Thyroid gland (tissue), 4 donors: ENCODE results near the gene RPS15. TPM values are rescaled to one million over a fixed set of nuclear protein-coding genes. Genes with fewer than 3 reads are reported as not detected.
"Not testable (repeated sequence)": the region's sequence is repeated elsewhere in the genome, so short reads cannot be mapped to it uniquely, and the experiment has no call there.

Experiments used
- DNase-seq, 2 donors: peaks; one replicate each; pipeline ENCODE4 v3.0.0-alpha.2; 2019
- H3K27ac ChIP-seq, 3 donors: fragments of 200-600 bp; sonication (generic); 1 replicate in 2 of 3; 2 replicates in 1 of 3; pipeline ENCODE4 v1.5.1; 2016 to 2019; ENCODE audit warnings: mild to moderate bottlenecking in 1 of 3, moderate library complexity in 1 of 3
- H3K27me3 ChIP-seq: fragments of 200-600 bp; sonication (generic); one replicate; pipeline ENCODE4 v1.5.1; 2019
- H3K36me3 ChIP-seq, 2 donors: fragments of 200-600 bp; sonication (generic); one replicate each; pipeline ENCODE4 v1.5.1; 2016 to 2019
- H3K4me1 ChIP-seq, 2 donors: fragments of 200-600 bp; sonication (generic); one replicate each; pipeline ENCODE4 v1.5.1; 2017 to 2019
- H3K4me3 ChIP-seq, 3 donors: fragments of 200-600 bp; sonication (generic); replicated peaks in 1 of 3; 1 replicate in 2 of 3; 2 replicates in 1 of 3; pipeline ENCODE4 v1.5.1; 2016; ENCODE audit warnings: mild to moderate bottlenecking in 1 of 3
- H3K9me3 ChIP-seq: fragments of 200-600 bp; sonication (generic); one replicate; pipeline ENCODE4 v1.5.1; 2017
- POLR2A ChIP-seq, 2 donors: fragments of 450-650 bp; IDR thresholded peaks; one replicate each; pipeline ENCODE4 v1.6.1; 2017; ENCODE audit warnings: antibody characterized with exemption in 2 of 2, mild to moderate bottlenecking in 2 of 2, moderate library complexity in 1 of 2
- WGBS, 2 donors: methylation state at CpG; one replicate each; pipeline ENCODE4 v1.1.5; 2017; 5-methylcytosine and 5-hydroxymethylcytosine counted together
- intact Hi-C: fragments of 100-400 bp; cut with DNase I; formaldehyde crosslinking; loops from one replicate; pipeline ENCODE4 v1.15.1; 2023
- total RNA-seq, 4 donors: library from RNA; depleted of rRNA; stranded (reverse); fragments of >200 nt; gene quantifications; one replicate each; pipeline ENCODE4 v1.2.3, GENCODE V29; 2016
- TF ChIP-seq, protein P1 (sequence below), 6 experiments: fragments of 200-600 bp in 3 of 6; fragments of 450-650 bp in 3 of 6; sonication (generic) in 3 of 6; IDR thresholded peaks; one replicate each; pipeline ENCODE4 v1.5.1; 2016 to 2019; ENCODE audit warnings: antibody characterized with exemption in 6 of 6, mild to moderate bottlenecking in 2 of 6, inconsistent platforms in 1 of 6, moderate library complexity in 1 of 6

The RPS15 gene
- total RNA-seq, 4 donors from 2014 or later = 1,760 to 2,977 (median 2,488) TPM

GRCh38 chr19:1434577-1435060 lies 3.6 kb upstream of the RPS15 start:
- Histone ChIP-seq H3K4me1 (peaks cover 9% of the 10 kb centered on the region in 2 donors), H3K36me3 (peaks cover 46 to 52% of the 10 kb centered on the region in 2 donors), H3K27me3 (no peaks in the 10 kb centered on the region), H3K4me3 (no peak overlapping the region), H3K9me3 (no peaks in the 10 kb centered on the region), H3K27ac (no peak overlapping the region)
- no peak for DNase-seq
- intact Hi-C loops = no loop called here
- TF ChIP-seq, protein P1, sequence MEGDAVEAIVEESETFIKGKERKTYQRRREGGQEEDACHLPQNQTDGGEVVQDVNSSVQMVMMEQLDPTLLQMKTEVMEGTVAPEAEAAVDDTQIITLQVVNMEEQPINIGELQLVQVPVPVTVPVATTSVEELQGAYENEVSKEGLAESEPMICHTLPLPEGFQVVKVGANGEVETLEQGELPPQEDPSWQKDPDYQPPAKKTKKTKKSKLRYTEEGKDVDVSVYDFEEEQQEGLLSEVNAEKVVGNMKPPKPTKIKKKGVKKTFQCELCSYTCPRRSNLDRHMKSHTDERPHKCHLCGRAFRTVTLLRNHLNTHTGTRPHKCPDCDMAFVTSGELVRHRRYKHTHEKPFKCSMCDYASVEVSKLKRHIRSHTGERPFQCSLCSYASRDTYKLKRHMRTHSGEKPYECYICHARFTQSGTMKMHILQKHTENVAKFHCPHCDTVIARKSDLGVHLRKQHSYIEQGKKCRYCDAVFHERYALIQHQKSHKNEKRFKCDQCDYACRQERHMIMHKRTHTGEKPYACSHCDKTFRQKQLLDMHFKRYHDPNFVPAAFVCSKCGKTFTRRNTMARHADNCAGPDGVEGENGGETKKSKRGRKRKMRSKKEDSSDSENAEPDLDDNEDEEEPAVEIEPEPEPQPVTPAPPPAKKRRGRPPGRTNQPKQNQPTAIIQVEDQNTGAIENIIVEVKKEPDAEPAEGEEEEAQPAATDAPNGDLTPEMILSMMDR (IDR thresholded peaks at IDR 0.05) = no peak
- no peak for TF ChIP-seq POLR2A (IDR thresholded peaks at IDR 0.05)
- WGBS, 2 donors = 90 to 93% methylated on average over 20 to 37 of the region's 39 CpGs

DNA sequence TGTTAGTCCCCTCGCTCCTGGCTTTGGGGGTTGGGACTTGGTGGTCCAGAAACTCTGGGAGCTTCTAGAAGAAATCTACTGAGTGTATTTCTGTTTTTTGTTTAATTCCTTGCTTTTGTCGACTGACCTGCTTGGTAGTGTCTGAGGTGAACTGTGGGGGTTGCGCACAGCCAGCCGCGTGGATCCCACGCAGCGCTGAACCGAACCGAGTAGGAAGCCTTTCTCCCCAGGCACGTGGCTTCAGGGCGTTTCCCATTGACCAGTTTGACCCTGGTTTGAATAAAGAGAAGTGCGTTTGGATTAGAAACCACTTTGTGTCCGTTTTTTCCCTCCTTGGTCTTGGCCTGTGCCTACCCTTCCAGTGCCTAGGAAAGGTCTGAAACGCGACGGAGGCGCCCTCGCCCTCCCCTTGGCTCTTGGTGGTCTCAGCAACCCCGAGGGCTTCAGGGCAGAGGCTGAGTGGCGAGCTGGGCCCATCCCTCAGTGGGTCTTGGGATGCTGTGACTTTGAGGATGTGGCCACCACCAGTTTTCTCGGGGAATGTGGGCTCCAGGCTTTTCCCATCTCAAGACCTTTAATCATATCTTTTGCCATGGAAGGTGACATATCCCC lies 2.7 kb upstream of the RPS15 start:
- no peak overlapping the region for H3K4me3 ChIP-seq
- no peaks in the 10 kb centered on the region for H3K27me3 ChIP-seq
- DNase-seq = no peak
- H3K36me3 ChIP-seq = peaks cover 48 to 52% of the 10 kb centered on the region in 2 donors
- no peak overlapping the region for H3K27ac ChIP-seq
- intact Hi-C loops = no loop called here
- peaks cover 9 to 18% of the 10 kb centered on the region in 2 donors for H3K4me1 ChIP-seq
- 84 to 90% methylated on average over 19 to 21 of the region's 21 CpGs for WGBS, 2 donors
- TF ChIP-seq, protein P1 (IDR thresholded peaks at IDR 0.05) = no peak
- TF ChIP-seq POLR2A (IDR thresholded peaks at IDR 0.05) = no peak
- H3K9me3 ChIP-seq = no peaks in the 10 kb centered on the region

GRCh38 chr19:1437609-1438008 lies 587 bp upstream of the RPS15 start:
- no peak for DNase-seq
- no peaks in the 10 kb centered on the region for H3K9me3 ChIP-seq
- intact Hi-C loops = no loop called here
- H3K4me3 ChIP-seq = no peak overlapping the region
- H3K27ac ChIP-seq = no peak overlapping the region
- H3K36me3 ChIP-seq = peaks cover 48 to 52% of the 10 kb centered on the region in 2 donors
- 62 to 64% methylated on average over 8 of the region's 8 CpGs for WGBS, 2 donors
- peaks cover 9 to 18% of the 10 kb centered on the region in 2 donors for H3K4me1 ChIP-seq
- H3K27me3 ChIP-seq = no peaks in the 10 kb centered on the region
- TF ChIP-seq, protein P1 (IDR thresholded peaks at IDR 0.05) = no peak
- TF ChIP-seq POLR2A (IDR thresholded peaks at IDR 0.05) = no peak

- no peak for DNase-seq
- intact Hi-C loops = no loop called here
- WGBS, 2 donors = 2 to 4% methylated on average over 19 to 21 of the region's 26 CpGs
- TF ChIP-seq, protein P1 (IDR thresholded peaks at IDR 0.05) = no peak
- no peak for TF ChIP-seq POLR2A (IDR thresholded peaks at IDR 0.05)
- Histone ChIP-seq H3K4me3 (peak overlapping the region; percentile 61 to 95 (median 63)), H3K9me3 (no peaks in the 10 kb centered on the region), H3K4me1 (peaks cover 9 to 18% of the 10 kb centered on the region in 2 donors), H3K27me3 (no peaks in the 10 kb centered on the region), H3K36me3 (peaks cover 35 to 38% of the 10 kb centered on the region in 2 donors), H3K27ac (peak overlapping the region in 2 of 3 donors; percentile 82 to 93)
These were observed 748 bp downstream of the RPS15 start for GRCh38 chr19:1438933-1439354.

- Histone ChIP-seq H3K36me3 (peaks cover 27 to 30% of the 10 kb centered on the region in 2 donors), H3K4me3 (peak overlapping the region in 1 of 3 donors; percentile 95), H3K4me1 (peaks cover 9 to 18% of the 10 kb centered on the region in 2 donors), H3K27ac (peak overlapping the region in 1 of 3 donors; percentile 93)
- 86 to 87% methylated on average over 51 to 56 of the region's 57 CpGs for WGBS, 2 donors
- H3K9me3 ChIP-seq, H3K27me3 ChIP-seq, intact Hi-C loops, DNase-seq: not testable (repeated sequence)
These were observed 1.6 kb downstream of the RPS15 start for GRCh38 chr19:1439525-1440417.
